MM.1S (cell line): ENCODE results near the gene MAP3K1.

ENCODE experiments used
- DNase-seq: peaks from one replicate; pipeline ENCODE4 v3.0.0-alpha.2; 2015
- H2AFZ ChIP-seq: fragments of 300-600 bp; sonication (generic); 2 replicates; pipeline ENCODE4 v1.6.0; 2016; ENCODE audit warnings: antibody characterized with exemption, low read length
- H3F3A ChIP-seq: fragments of 300-600 bp; sonication (generic); 2 replicates; pipeline ENCODE4 v1.6.1; 2016; ENCODE audit warnings: mild to moderate bottlenecking, antibody characterized with exemption, low read length, moderate library complexity, mixed read lengths; ENCODE audit not compliant: insufficient read depth
- H3K27ac ChIP-seq: fragments of 300-600 bp; sonication (generic); 2 replicates; pipeline ENCODE4 v1.5.1; 2016; ENCODE audit warnings: mild to moderate bottlenecking, low read length
- H3K27me3 ChIP-seq: fragments of 300-600 bp; sonication (generic); replicated peaks from 2 replicates; pipeline ENCODE4 v1.6.0; 2016; ENCODE audit warnings: low read length; ENCODE audit not compliant: insufficient read depth
- H3K36me3 ChIP-seq: fragments of 300-600 bp; sonication (generic); replicated peaks from 2 replicates; pipeline ENCODE4 v1.6.1; 2016; ENCODE audit warnings: mild to moderate bottlenecking, low read length, mixed read lengths; ENCODE audit not compliant: insufficient read depth
- H3K4me1 ChIP-seq: fragments of 300-600 bp; sonication (generic); 2 replicates; pipeline ENCODE4 v1.6.1; 2016; ENCODE audit warnings: low read length, mixed read lengths
- H3K4me2 ChIP-seq: fragments of 300-600 bp; sonication (generic); 2 replicates; pipeline ENCODE4 v1.6.0; 2016; ENCODE audit warnings: low read depth, low read length
- H3K4me3 ChIP-seq: fragments of 300-600 bp; sonication (generic); 2 replicates; pipeline ENCODE4 v1.5.1; 2016; ENCODE audit warnings: low read length, mixed read lengths
- H3K79me2 ChIP-seq: fragments of 300-600 bp; sonication (generic); 2 replicates; pipeline ENCODE4 v1.6.1; 2016; ENCODE audit warnings: mixed run types, low read length, mixed read lengths
- H3K9ac ChIP-seq: fragments of 300-600 bp; sonication (generic); 2 replicates; pipeline ENCODE4 v1.6.1; 2016; ENCODE audit warnings: low read length, mixed read lengths
- H3K9me2 ChIP-seq: fragments of 300-600 bp; sonication (generic); replicated peaks from 2 replicates; pipeline ENCODE4 v1.6.1; 2016; ENCODE audit warnings: mild to moderate bottlenecking, low read length, mixed read lengths; ENCODE audit not compliant: insufficient read depth
- H3K9me3 ChIP-seq: fragments of 300-600 bp; sonication (generic); replicated peaks from 2 replicates; pipeline ENCODE4 v1.6.1; 2016; ENCODE audit warnings: mild to moderate bottlenecking, low read length, mixed read lengths; ENCODE audit not compliant: insufficient read depth
- H4K20me1 ChIP-seq: fragments of 300-600 bp; sonication (generic); 2 replicates; pipeline ENCODE4 v1.6.1; 2016; ENCODE audit warnings: mild to moderate bottlenecking, low read length, moderate library complexity, mixed read lengths; ENCODE audit not compliant: insufficient read depth
- CTCF ChIP-seq: fragments of 300-600 bp; sonication (generic); IDR thresholded peaks from 2 replicates; pipeline ENCODE4 v1.5.1; 2016; ENCODE audit warnings: antibody characterized with exemption, low read length, mixed read lengths
- EZH2 ChIP-seq: fragments of 300-600 bp; sonication (generic); optimal IDR thresholded peaks from 2 replicates; pipeline ENCODE3; 2017; ENCODE audit warnings: low read depth, mild to moderate bottlenecking, antibody characterized with exemption, low read length, mixed read lengths
- EZH2phosphoT487 ChIP-seq: fragments of 300-600 bp; sonication (generic); IDR thresholded peaks from 2 replicates; pipeline ENCODE4 v1.6.1; 2018; ENCODE audit warnings: antibody characterized with exemption, low read length

MAP3K1 gene

GRCh38 chr5:56800186-56800585, 15.2 kb upstream of the MAP3K1 start:
- no peaks in the 10 kb centered on the region for H3K79me2 ChIP-seq
- TF ChIP-seq EZH2phosphoT487 (no peak), CTCF (no peak), EZH2 (no peak)

GRCh38 chr5:56801256-56801655, 14.1 kb upstream of the MAP3K1 start:
- Histone ChIP-seq H2AFZ (no peak overlapping the region), H3K27me3 (no peaks in the 10 kb centered on the region), H4K20me1 (no peaks in the 10 kb centered on the region), H3K9me3 (no peaks in the 10 kb centered on the region), H3K36me3 (no peaks in the 10 kb centered on the region), H3K4me1 (0 out of 2 replicates have a peak, but pooled peaks cover 5% of the 10 kb centered on the region), H3F3A (no peaks in the 10 kb centered on the region), H3K9ac (no peak overlapping the region), H3K79me2 (no peaks in the 10 kb centered on the region), H3K4me2 (no peak overlapping the region), H3K9me2 (no peaks in the 10 kb centered on the region), H3K4me3 (no peak overlapping the region), H3K27ac (no peak overlapping the region)
- TF ChIP-seq EZH2phosphoT487 (no peak), CTCF (no peak), EZH2 (no peak)
- DNase-seq = no peak

More at GRCh38 chr5:56800186-56800585, 15.2 kb upstream of the MAP3K1 start:
- no peaks in the 10 kb centered on the region for H3F3A ChIP-seq
- no peak overlapping the region for H3K4me2 ChIP-seq
- no peak overlapping the region for H3K27ac ChIP-seq
- 0 out of 2 replicates have a peak, but pooled peaks cover 5% of the 10 kb centered on the region for H3K4me1 ChIP-seq
- no peak overlapping the region for H2AFZ ChIP-seq
- no peaks in the 10 kb centered on the region for H3K36me3 ChIP-seq
- no peaks in the 10 kb centered on the region for H3K9me3 ChIP-seq
- H3K9ac ChIP-seq = no peak overlapping the region
- H3K9me2 ChIP-seq = no peaks in the 10 kb centered on the region
- H3K4me3 ChIP-seq = no peak overlapping the region
- H4K20me1 ChIP-seq = no peaks in the 10 kb centered on the region
- H3K27me3 ChIP-seq = no peaks in the 10 kb centered on the region
- no peak for DNase-seq

- H3K4me2 ChIP-seq = no peak overlapping the region
- no peak for DNase-seq
- TF ChIP-seq EZH2 = no peak
- no peak for TF ChIP-seq CTCF
- TF ChIP-seq EZH2phosphoT487 = no peak
- 0 out of 2 replicates have a peak, but pooled peaks cover 5% of the 10 kb centered on the region for H3K4me1 ChIP-seq
- no peaks in the 10 kb centered on the region for H3K36me3 ChIP-seq
- H3F3A ChIP-seq = no peaks in the 10 kb centered on the region
- no peak overlapping the region for H2AFZ ChIP-seq
- H4K20me1 ChIP-seq = no peaks in the 10 kb centered on the region
- H3K4me3 ChIP-seq = no peak overlapping the region
- no peaks in the 10 kb centered on the region for H3K9me2 ChIP-seq
- H3K27ac ChIP-seq = no peak overlapping the region
- H3K9ac ChIP-seq = no peak overlapping the region
- H3K9me3 ChIP-seq = no peaks in the 10 kb centered on the region
- H3K27me3 ChIP-seq = no peaks in the 10 kb centered on the region
- no peaks in the 10 kb centered on the region for H3K79me2 ChIP-seq
These were observed 13.1 kb upstream of the MAP3K1 start for GRCh38 chr5:56802205-56802604.
